ENCODE results near the gene CLEC17A. TPM values are rescaled to one million over a fixed set of nuclear protein-coding genes. Genes with fewer than 3 reads are reported as not detected.
"Not testable (repeated sequence)": the region's sequence is repeated elsewhere in the genome, so short reads cannot be mapped to it uniquely, and the experiment has no call there.

The CLEC17A gene
- total RNA-seq, 1 donor from 2014 or later: not detected

DNA sequence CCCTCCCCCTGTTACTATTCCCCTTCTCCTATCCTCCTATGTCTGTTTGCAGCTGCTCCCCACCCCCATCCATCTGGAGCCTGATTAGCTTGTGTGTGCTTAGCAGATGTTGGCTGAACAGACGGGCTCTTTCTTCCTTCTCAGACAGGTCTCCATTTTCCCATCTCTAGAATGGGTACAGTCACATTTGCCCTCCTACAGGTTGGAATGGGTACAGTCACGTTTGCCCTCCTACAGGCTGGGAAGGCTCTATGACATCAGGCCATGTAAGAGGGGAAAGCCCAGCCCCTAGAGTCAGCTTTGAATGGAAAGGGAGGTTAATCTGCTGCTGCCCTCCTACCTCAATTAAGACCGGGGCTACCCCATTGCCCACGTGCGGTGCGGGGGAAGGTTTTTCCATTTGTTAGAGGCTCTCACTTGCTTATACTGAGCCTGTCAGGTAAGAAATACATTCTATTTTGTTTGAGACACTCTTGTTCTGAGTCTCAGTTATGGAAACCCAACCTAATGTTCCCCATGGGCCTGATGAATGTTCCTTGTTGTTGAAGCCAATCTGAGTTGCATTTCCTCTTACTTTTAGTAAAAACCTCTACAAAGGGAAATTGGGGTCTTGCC, 2.2 kb upstream of the CLEC17A start:
- Histone ChIP-seq H3K36me3 (no peaks in the 10 kb centered on the region), H3K4me1 (no peaks in the 10 kb centered on the region), H3K27me3 (ENCODE audit: low read depth) (no peaks in the 10 kb centered on the region), H3K27ac (no peak overlapping the region), H3K9me3 (no peaks in the 10 kb centered on the region), H3K4me3 (no peak overlapping the region)
- intact Hi-C loops (cut with DNase I): no loop called here
- no peak for ATAC-seq
- TF ChIP-seq, protein P1, sequence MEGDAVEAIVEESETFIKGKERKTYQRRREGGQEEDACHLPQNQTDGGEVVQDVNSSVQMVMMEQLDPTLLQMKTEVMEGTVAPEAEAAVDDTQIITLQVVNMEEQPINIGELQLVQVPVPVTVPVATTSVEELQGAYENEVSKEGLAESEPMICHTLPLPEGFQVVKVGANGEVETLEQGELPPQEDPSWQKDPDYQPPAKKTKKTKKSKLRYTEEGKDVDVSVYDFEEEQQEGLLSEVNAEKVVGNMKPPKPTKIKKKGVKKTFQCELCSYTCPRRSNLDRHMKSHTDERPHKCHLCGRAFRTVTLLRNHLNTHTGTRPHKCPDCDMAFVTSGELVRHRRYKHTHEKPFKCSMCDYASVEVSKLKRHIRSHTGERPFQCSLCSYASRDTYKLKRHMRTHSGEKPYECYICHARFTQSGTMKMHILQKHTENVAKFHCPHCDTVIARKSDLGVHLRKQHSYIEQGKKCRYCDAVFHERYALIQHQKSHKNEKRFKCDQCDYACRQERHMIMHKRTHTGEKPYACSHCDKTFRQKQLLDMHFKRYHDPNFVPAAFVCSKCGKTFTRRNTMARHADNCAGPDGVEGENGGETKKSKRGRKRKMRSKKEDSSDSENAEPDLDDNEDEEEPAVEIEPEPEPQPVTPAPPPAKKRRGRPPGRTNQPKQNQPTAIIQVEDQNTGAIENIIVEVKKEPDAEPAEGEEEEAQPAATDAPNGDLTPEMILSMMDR (IDR thresholded peaks at IDR 0.05): no peak
- DNase-seq: no peak

DNA sequence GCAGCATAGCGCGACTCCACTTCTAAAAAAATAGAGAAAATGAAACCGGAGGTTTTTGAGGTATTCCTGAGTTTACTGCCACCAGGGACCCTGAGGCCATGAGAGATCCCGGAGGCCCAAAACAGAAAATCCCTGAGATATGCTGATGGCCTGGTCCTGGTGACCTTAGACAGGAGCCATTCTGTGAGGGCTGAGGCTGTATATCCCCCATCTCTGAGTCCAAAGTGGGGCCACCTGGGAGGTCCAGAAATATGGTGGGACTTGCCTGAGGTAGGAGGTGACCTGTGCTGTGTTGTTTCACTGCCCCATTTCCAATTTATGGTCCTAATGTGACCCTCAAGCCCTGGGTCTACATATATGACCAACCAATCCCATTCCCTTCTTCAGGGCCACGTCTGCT, 1.5 kb downstream of the CLEC17A start:
- H3K36me3 ChIP-seq; H3K27ac ChIP-seq; ATAC-seq; H3K4me3 ChIP-seq; DNase-seq; H3K4me1 ChIP-seq; H3K9me3 ChIP-seq; intact Hi-C loops (cut with DNase I); H3K27me3 ChIP-seq (ENCODE audit: low read depth): not testable (repeated sequence)

DNA sequence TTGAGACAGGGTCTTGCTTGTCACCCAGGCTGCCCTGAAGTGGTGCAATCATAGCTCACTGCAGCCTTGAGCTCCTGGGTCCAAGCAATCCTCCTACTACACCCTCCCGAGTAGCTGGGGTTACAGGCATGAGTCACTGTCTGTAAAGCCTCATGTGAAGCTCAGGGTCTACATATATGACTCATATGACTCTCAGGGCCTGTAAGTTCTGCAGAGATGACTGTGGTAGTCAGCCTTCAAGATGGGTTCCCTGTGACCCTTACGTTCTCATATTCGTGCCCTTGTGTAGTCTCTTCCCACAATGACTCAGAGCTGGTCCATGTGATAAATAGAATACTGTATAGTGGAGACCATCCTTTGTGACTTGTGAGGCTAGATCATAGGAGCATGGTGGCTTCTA, 2.3 kb downstream of the CLEC17A start:
- peak in 1 of 2 donors; percentile 37 for ATAC-seq
- H3K36me3 ChIP-seq; H3K27ac ChIP-seq; H3K4me3 ChIP-seq; H3K27me3 ChIP-seq (ENCODE audit: low read depth); intact Hi-C loops (cut with DNase I); DNase-seq; H3K9me3 ChIP-seq; H3K4me1 ChIP-seq: not testable (repeated sequence)

DNA sequence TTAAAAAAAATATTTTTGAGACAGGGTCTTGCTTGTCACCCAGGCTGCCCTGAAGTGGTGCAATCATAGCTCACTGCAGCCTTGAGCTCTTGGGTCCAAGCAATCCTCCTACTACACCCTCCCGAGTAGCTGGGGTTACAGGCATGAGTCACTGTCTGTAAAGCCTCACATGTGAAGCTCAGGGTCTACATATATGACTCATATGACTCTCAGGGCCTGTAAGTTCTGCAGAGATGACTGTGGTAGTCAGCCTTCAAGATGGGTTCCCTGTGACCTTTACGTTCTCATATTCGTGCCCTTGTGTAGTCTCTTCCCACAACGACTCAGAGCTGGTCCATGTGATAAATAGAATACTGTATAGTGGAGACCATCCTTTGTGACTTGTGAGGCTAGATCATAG, 6.5 kb downstream of the CLEC17A start:
- DNase-seq; H3K4me3 ChIP-seq; H3K27me3 ChIP-seq (ENCODE audit: low read depth); H3K9me3 ChIP-seq; H3K36me3 ChIP-seq; ATAC-seq; H3K4me1 ChIP-seq; H3K27ac ChIP-seq; intact Hi-C loops (cut with DNase I): not testable (repeated sequence)

DNA sequence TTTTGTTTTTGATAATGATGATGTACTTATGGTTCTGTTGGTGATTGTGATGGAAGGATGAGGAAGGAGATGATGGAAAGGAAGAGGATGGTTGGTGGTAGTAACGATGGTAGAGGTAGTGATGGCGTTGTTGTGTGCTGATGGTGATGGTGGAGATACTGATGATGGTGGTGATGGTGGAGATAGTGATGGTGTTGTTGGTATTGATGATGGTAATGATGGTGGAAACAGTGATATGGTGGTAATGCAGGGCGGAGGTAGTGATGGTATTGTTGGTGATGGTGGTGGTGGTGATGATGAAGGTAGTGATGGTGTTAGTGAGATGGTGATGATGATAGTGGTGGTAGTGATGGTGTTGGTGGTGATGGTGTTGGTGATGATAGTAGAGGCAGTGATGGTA, 12.7 kb downstream of the CLEC17A start:
- ATAC-seq (no peak), DNase-seq (no peak)
- TF ChIP-seq, protein P1 (IDR thresholded peaks at IDR 0.05): no peak

DNA sequence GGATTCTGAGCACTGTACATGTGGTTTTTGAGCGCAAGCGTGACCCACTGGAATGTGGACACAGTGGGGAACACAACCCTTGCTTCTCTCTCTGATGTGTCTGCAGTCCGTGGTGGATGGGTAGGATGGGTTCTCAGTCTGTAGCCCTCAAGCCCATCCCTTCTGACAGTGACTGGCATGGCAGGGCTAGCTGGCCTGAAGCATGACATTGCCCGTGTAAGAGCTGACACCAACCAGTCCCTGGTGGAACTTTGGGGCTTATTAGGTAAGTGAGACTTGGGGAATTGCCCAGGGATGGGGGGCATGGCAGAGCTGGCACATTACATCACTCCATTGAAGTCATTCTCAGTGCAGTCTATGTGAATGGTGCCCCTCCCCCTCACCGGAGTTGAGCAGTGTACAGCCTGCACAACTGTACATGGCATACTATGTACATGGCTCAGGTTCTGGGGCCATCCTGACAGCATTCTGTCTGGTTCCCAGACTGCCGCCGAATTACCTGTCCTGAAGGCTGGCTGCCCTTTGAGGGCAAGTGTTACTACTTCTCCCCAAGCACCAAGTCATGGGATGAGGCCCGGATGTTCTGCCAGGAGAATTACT, 16.8 kb downstream of the CLEC17A start:
- Histone ChIP-seq H3K27ac (no peak overlapping the region), H3K4me3 (no peak overlapping the region), H3K9me3 (peaks cover 6% of the 10 kb centered on the region), H3K27me3 (ENCODE audit: low read depth) (no peaks in the 10 kb centered on the region), H3K36me3 (no peaks in the 10 kb centered on the region), H3K4me1 (no peaks in the 10 kb centered on the region)
- ATAC-seq (no peak), DNase-seq (no peak)
- intact Hi-C loops (cut with DNase I): no loop called here
- TF ChIP-seq, protein P1 (IDR thresholded peaks at IDR 0.05): no peak

More for the DNA sequence above, 12.7 kb downstream of the CLEC17A start:
- no peaks in the 10 kb centered on the region for H3K36me3 ChIP-seq
- H3K4me1 ChIP-seq: no peaks in the 10 kb centered on the region
- no peak overlapping the region for H3K4me3 ChIP-seq
- H3K9me3 ChIP-seq: no peaks in the 10 kb centered on the region
- H3K27ac ChIP-seq: no peak overlapping the region
- intact Hi-C loops (cut with DNase I): no loop called here
- no peaks in the 10 kb centered on the region for H3K27me3 ChIP-seq (ENCODE audit: low read depth)

DNA sequence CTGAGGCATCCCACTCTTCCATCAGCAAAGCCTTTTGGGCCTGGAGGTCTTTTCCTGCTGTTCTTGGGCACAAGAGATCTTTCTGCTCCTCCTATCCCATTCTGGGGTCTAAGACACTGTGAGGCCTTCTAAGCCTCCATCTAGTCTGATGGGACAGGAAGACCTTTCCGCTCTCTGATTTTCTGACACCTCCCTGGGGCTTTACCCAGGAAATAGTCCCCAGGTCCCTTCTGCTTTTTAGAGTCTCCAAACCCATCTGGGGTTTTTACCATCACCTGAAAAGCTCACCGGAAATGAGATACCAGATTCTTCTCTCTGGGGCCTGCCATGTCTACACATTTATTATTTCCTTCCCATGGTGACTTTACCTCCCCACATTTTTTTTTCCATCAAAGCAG, 21.1 kb downstream of the CLEC17A start:
- Histone ChIP-seq H3K27ac (no peak overlapping the region), H3K9me3 (peaks cover 6% of the 10 kb centered on the region), H3K4me1 (no peaks in the 10 kb centered on the region), H3K27me3 (ENCODE audit: low read depth) (no peaks in the 10 kb centered on the region), H3K4me3 (no peak overlapping the region), H3K36me3 (no peaks in the 10 kb centered on the region)
- TF ChIP-seq, protein P1 (IDR thresholded peaks at IDR 0.05): no peak
- ATAC-seq: no peak
- no peak for DNase-seq
- intact Hi-C loops (cut with DNase I): no loop called here

Data from lower lobe of right lung (tissue), 2 donors.